Neural progenitor cell (in vitro differentiated cells): ENCODE results near the gene FIG4. TPM values are rescaled to one million over a fixed set of nuclear protein-coding genes. Genes with fewer than 3 reads are reported as not detected.

Source experiments
- DNase-seq: peaks from one replicate; pipeline ENCODE4 v3.0.0-alpha.2; 2016; ENCODE audit warnings: low spot score
- H2AFZ ChIP-seq: fragments of 200-600 bp; sonication (generic); replicated peaks from 2 replicates; pipeline ENCODE4 v1.6.1; 2016; ENCODE audit warnings: antibody characterized with exemption
- H3F3A ChIP-seq: fragments of 200-600 bp; sonication (generic); 2 replicates; pipeline ENCODE4 v1.6.1; 2016; ENCODE audit warnings: antibody characterized with exemption, low read depth
- H3K27ac ChIP-seq: fragments of 200-600 bp; sonication (generic); 2 replicates; pipeline ENCODE4 v1.5.1; 2016; ENCODE audit warnings: mild to moderate bottlenecking
- H3K27me3 ChIP-seq: fragments of 200-600 bp; sonication (generic); 2 replicates; pipeline ENCODE4 v1.6.1; 2016; ENCODE audit warnings: mild to moderate bottlenecking, moderate library complexity
- H3K36me3 ChIP-seq: fragments of 200-600 bp; sonication (generic); 2 replicates; pipeline ENCODE4 v1.5.1; 2016
- H3K4me1 ChIP-seq: fragments of 200-600 bp; sonication (generic); 2 replicates; pipeline ENCODE4 v1.6.1; 2016; ENCODE audit warnings: mixed run types
- H3K4me2 ChIP-seq: fragments of 200-600 bp; sonication (generic); 2 replicates; pipeline ENCODE4 v1.6.1; 2016
- H3K4me3 ChIP-seq: fragments of 200-600 bp; sonication (generic); 2 replicates; pipeline ENCODE4 v1.5.1; 2016
- H3K79me2 ChIP-seq: fragments of 200-600 bp; sonication (generic); 2 replicates; pipeline ENCODE4 v1.6.1; 2016; ENCODE audit warnings: low read depth
- H3K9ac ChIP-seq: fragments of 200-600 bp; sonication (generic); 2 replicates; pipeline ENCODE4 v1.6.1; 2016
- H3K9me3 ChIP-seq: fragments of 200-600 bp; sonication (generic); 2 replicates; pipeline ENCODE4 v1.5.1; 2016; ENCODE audit warnings: low read depth
- H4K20me1 ChIP-seq: fragments of 200-600 bp; sonication (generic); 2 replicates; pipeline ENCODE4 v1.6.1; 2016; ENCODE audit warnings: low read depth
- H3K27ac Mint-ChIP-seq: 3 replicates; pipeline ENCODE4 v1.8.0; 2021; ENCODE audit warnings: mixed read lengths
- H3K27me3 Mint-ChIP-seq: 2 replicates; pipeline ENCODE4 v1.8.0; 2022; ENCODE audit warnings: low read depth, mild to moderate bottlenecking, inconsistent platforms, moderate library complexity, mixed read lengths; ENCODE audit not compliant: insufficient read depth
- H3K36me3 Mint-ChIP-seq: 3 replicates; pipeline ENCODE4 v1.8.0; 2021; ENCODE audit warnings: mixed read lengths
- H3K4me1 Mint-ChIP-seq: 3 replicates; pipeline ENCODE4 v1.8.0; 2021; ENCODE audit warnings: mixed read lengths
- H3K4me3 Mint-ChIP-seq: 3 replicates; pipeline ENCODE4 v1.8.0; 2021; ENCODE audit warnings: mild to moderate bottlenecking, moderate library complexity, mixed read lengths
- H3K9me3 Mint-ChIP-seq: 3 replicates; pipeline ENCODE4 v1.8.0; 2020; ENCODE audit warnings: mixed read lengths
- CTCF ChIP-seq: fragments of 200-600 bp; sonication (generic); IDR thresholded peaks from 2 replicates; pipeline ENCODE4 v1.5.1; 2017; ENCODE audit warnings: antibody characterized with exemption, mild to moderate bottlenecking
- EZH2 ChIP-seq: fragments of 200-600 bp; sonication (generic); IDR thresholded peaks from 2 replicates; pipeline ENCODE4 v1.6.1; 2017; ENCODE audit warnings: antibody characterized with exemption, mild to moderate bottlenecking, moderate library complexity
- EZH2phosphoT487 ChIP-seq: fragments of 200-600 bp; sonication (generic); IDR thresholded peaks from 2 replicates; pipeline ENCODE4 v1.6.1; 2017; ENCODE audit warnings: antibody characterized with exemption
- total RNA-seq: library from RNA; depleted of rRNA; stranded (reverse); fragments of >200 nt; gene quantifications from 2 replicates; pipeline ENCODE4 v1.2.3, GENCODE V29; 2015; ENCODE audit warnings: low replicate concordance

Gene FIG4
- total RNA-seq, 1 donor from 2014 or later = 51.3 TPM

GRCh38 chr6:109736273-109737025 lies 45.4 kb downstream of the FIG4 start:
- Histone ChIP-seq H3F3A (no peaks in the 10 kb centered on the region), H3K79me2 (no peaks in the 10 kb centered on the region), H3K4me3 (no peak overlapping the region), H4K20me1 (no peaks in the 10 kb centered on the region), H3K4me2 (no peak overlapping the region), H3K9me3 (no peaks in the 10 kb centered on the region), H3K9ac (no peak overlapping the region), H3K36me3 (no peaks in the 10 kb centered on the region), H2AFZ (no peak overlapping the region), H3K4me1 (peaks cover 8% of the 10 kb centered on the region), H3K27ac (no peak overlapping the region), H3K27me3 (no peaks in the 10 kb centered on the region)
- Mint-ChIP-seq H3K27ac (no peak overlapping the region), H3K4me3 (no peak overlapping the region), H3K9me3 (no peaks in the 10 kb centered on the region), H3K4me1 (peaks cover 12% of the 10 kb centered on the region), H3K36me3 (peaks cover 12% of the 10 kb centered on the region), H3K27me3 (peaks cover 2% of the 10 kb centered on the region)
- TF ChIP-seq EZH2phosphoT487 (no peak), CTCF (no peak), EZH2 (no peak)
- no peak for DNase-seq

- H3K27me3 ChIP-seq = no peaks in the 10 kb centered on the region
- H3K4me1 Mint-ChIP-seq = peaks cover 12% of the 10 kb centered on the region
- H3K4me3 ChIP-seq = no peak overlapping the region
- TF ChIP-seq EZH2 = no peak
- TF ChIP-seq EZH2phosphoT487 = no peak
- TF ChIP-seq CTCF = no peak
- H3K9ac ChIP-seq = no peak overlapping the region
- no peaks in the 10 kb centered on the region for H3K9me3 ChIP-seq
- no peaks in the 10 kb centered on the region for H3K36me3 ChIP-seq
- H2AFZ ChIP-seq = no peak overlapping the region
- H3K79me2 ChIP-seq = no peaks in the 10 kb centered on the region
- no peak for DNase-seq
- no peak overlapping the region for H3K27ac Mint-ChIP-seq
- no peaks in the 10 kb centered on the region for H3F3A ChIP-seq
- no peaks in the 10 kb centered on the region for H3K9me3 Mint-ChIP-seq
- H3K27me3 Mint-ChIP-seq = peaks cover 2% of the 10 kb centered on the region
- H3K4me3 Mint-ChIP-seq = no peak overlapping the region
- H3K4me1 ChIP-seq = peaks cover 8% of the 10 kb centered on the region
- no peak overlapping the region for H3K4me2 ChIP-seq
- H3K36me3 Mint-ChIP-seq = peaks cover 12% of the 10 kb centered on the region
- H4K20me1 ChIP-seq = no peaks in the 10 kb centered on the region
- H3K27ac ChIP-seq = no peak overlapping the region
Observed at GRCh38 chr6:109738255-109738654, 47.2 kb downstream of the FIG4 start.

- Histone ChIP-seq H3K4me2 (no peak overlapping the region), H3K27ac (no peak overlapping the region), H3F3A (no peaks in the 10 kb centered on the region), H2AFZ (no peak overlapping the region), H4K20me1 (no peaks in the 10 kb centered on the region), H3K9me3 (no peaks in the 10 kb centered on the region), H3K79me2 (no peaks in the 10 kb centered on the region), H3K27me3 (no peaks in the 10 kb centered on the region), H3K4me3 (no peak overlapping the region), H3K9ac (no peak overlapping the region), H3K36me3 (no peaks in the 10 kb centered on the region), H3K4me1 (peaks cover 8% of the 10 kb centered on the region)
- Mint-ChIP-seq H3K27ac (no peak overlapping the region), H3K4me3 (no peak overlapping the region), H3K27me3 (peaks cover 2% of the 10 kb centered on the region), H3K36me3 (peaks cover 12% of the 10 kb centered on the region), H3K9me3 (no peaks in the 10 kb centered on the region), H3K4me1 (peaks cover 12% of the 10 kb centered on the region)
- TF ChIP-seq EZH2phosphoT487 (no peak), EZH2 (no peak), CTCF (no peak)
- no peak for DNase-seq
Observed at GRCh38 chr6:109738667-109739066, 47.6 kb downstream of the FIG4 start.
